ENCODE measurements around the gene NMRK2.
"Not testable (repeated sequence)": the region's sequence is repeated elsewhere in the genome, so short reads cannot be mapped to it uniquely, and the experiment has no call there.

Gene NMRK2, protein sequence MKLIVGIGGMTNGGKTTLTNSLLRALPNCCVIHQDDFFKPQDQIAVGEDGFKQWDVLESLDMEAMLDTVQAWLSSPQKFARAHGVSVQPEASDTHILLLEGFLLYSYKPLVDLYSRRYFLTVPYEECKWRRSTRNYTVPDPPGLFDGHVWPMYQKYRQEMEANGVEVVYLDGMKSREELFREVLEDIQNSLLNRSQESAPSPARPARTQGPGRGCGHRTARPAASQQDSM

GRCh38 chr19:3932931-3933810 lies at the start of gene NMRK2:
NMRK2 (plus strand) TSS chr19:3933069; CDS start chr19:3933672, 603 bp downstream.
- DNase-seq, result no peak

- no peak for DNase-seq
Observed at GRCh38 chr19:3890591-3890990, 42.3 kb upstream of the NMRK2 start.

GRCh38 chr19:3893509-3894179 lies 39.2 kb upstream of the NMRK2 start:
- no peak for DNase-seq

- not testable (repeated sequence) for DNase-seq
Observed at GRCh38 chr19:3894959-3895358, 37.9 kb upstream of the NMRK2 start.

DNA sequence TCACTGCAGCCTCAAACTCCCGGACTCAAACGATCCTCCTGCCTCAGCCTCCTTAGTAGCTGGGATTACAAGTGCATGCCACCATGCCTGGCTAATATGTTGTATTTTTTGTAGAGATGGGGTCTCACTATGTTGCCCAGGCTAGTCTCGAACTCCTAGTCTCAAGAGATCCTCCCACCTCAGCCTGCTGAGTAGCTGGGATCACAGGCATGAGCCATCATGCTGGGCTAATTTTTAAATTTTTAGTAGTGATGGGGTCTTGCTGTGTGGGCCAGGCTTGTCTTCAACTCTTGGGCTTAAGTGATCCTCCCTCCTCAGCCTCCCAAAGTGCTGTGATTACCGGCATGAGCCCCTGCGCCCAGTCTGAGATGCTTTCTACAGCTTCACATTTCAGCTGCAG lies 37.1 kb upstream of the NMRK2 start:
- no peak for DNase-seq

GRCh38 chr19:3897936-3898335 lies 34.9 kb upstream of the NMRK2 start:
- no peak for DNase-seq

DNA sequence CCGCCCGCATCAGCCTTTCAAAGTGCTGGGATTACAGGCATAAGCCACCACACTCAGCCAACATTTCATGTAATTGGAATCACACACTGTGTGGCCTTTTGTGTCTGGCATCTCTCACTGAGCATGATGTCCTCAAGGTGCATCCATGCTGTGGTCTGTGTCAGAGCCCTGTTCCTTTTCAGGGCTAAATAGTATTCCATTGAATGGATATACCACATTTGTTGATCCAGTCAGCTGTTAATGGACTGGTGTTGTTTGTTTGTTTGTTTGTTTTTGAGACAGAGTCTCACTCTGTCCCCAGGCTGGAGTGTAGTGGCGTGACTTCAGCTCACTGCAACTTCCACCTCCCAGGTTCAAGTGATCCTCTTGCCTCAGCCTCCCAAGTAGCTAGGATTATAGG lies 34.4 kb upstream of the NMRK2 start:
- DNase-seq, result no peak

- DNase-seq, result no peak
Observed at GRCh38 chr19:3899531-3900294, 33.2 kb upstream of the NMRK2 start.

GRCh38 chr19:3902317-3902973 lies 30.4 kb upstream of the NMRK2 start:
- DNase-seq, result no peak

GRCh38 chr19:3904233-3904632 lies 28.6 kb upstream of the NMRK2 start:
- DNase-seq, result no peak

DNA sequence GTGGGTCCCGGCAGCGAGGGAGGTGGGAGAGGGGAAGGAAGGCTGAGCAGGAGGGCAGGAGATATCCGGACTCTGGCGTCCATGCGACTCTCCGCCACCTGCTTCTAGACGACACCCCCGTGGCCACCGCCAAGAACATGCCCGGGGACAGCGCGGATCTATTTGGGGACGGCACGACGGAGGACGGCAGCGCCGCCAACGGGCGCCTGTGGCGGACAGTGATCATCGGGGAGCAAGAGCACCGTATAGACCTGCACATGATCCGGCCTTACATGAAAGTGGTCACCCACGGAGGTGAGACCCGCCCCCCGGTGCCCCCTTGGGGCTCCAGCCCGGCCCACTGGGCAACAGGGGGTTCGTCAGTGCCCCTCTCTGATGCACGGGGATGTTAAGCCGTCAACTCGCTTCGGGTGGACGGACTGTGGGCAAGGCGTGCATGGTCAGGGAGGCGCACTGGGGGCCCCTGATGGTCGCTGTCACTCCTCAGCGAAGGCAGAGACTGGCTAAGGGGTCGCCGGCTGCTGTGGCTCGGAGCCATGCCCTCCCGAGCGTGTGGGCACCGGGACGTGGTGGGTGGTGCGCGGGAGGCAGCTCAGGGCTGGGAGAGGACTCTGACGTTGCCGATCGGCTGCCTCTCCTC lies 25.1 kb upstream of the NMRK2 start:
- no peak for DNase-seq

DNA sequence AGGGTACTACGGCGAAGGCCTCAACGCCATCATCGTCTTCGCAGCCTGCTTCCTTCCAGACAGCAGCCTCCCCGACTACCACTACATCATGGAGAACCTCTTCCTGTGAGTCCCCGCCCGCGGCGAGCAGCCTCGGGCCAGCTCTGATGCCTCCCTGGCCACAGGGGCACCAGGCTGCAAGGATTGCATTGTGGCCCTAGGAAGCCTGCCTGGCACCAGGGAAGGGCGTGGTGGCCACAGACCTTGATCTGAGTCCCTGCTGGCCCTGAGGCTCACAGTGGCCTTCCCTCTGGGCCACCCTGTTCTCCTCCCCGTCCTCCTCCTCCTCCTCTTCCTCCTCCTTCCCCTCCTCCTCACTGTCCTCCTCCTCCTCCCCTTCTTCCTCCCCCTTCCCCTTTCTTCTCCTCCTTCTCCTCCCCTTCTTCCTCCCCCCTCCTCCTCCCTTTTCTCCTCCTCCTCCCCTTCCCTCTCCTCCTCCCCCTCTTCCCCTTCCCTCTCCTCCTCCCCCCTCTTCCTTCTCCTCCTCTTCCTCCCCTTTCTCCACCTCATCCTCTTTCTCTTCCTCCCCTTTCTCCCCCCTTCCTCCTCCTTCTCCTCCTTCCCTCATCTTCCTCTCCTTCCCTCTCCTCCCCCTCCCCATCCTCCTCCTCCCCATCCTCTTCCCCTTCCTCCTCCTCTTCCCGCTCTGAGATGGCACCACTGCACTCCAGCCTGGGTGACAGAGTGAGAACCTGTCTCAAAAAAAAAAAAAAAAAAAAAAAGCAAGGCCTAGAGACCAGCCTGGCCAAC lies 24.4 kb upstream of the NMRK2 start:
- DNase-seq, result no peak

DNA sequence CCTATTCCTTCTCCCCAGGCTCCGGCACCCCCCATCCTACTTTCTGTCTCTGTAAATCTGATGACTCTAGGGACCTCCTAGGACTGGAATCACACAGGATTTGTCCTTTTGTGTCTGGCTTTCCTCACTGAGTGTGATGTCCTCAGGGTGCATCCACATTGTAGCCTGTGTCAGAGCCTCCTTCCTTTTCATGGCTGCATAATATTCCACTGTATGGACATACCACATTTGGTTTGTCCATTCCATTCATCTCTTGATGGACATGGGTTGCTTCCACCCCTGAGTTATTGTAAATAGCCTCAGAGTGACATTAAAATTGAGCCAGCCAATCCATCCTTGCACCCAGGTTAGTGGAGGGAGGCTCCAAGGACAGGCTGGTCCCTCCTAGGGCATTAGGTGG lies 22.8 kb upstream of the NMRK2 start:
- no peak for DNase-seq

GRCh38 chr19:3914199-3914598 lies 18.7 kb upstream of the NMRK2 start:
- DNase-seq, result no peak

- DNase-seq, result no peak
Observed at GRCh38 chr19:3916033-3916432, 16.8 kb upstream of the NMRK2 start.

DNA sequence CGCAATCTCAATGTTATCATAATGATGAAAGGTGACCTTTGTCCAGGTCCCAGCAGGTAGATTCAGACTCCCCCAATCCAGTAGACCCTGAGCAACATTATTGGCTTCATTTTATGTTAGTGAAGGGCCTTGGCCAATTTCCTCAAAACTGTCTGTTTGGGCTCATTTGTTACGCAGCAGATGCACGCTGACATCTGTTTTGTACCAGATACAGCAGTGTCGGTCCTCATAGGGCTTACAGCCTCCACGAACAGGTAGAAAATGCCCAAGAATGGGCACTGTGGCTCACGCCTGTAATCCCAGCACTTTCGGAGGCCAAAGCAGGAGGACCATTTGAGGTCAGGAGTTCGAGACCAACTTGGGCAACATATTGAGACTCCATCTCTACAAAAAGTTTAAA lies 13.1 kb upstream of the NMRK2 start:
- no peak for DNase-seq

GRCh38 chr19:3923096-3923758 lies 9.6 kb upstream of the NMRK2 start:
- DNase-seq, result no peak

DNA sequence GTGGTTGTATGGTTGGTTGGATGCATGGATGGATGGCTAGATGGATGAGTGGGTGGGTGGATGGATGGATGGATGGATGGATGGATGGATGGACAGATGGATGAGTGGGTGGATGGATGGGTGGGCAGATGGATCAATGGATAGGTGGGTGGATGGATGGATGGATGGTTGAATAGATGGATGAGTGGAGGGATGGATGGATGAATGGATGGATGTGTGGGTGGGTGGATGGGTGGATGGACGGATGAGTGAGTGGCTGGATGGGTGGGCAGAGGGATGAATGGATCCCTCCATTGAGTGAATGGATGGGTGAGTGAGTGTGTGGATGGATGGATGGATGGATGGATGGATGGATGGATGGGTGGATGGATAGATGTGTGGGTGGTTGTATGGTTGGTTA lies 9.0 kb upstream of the NMRK2 start:
- DNase-seq, result no peak

DNA sequence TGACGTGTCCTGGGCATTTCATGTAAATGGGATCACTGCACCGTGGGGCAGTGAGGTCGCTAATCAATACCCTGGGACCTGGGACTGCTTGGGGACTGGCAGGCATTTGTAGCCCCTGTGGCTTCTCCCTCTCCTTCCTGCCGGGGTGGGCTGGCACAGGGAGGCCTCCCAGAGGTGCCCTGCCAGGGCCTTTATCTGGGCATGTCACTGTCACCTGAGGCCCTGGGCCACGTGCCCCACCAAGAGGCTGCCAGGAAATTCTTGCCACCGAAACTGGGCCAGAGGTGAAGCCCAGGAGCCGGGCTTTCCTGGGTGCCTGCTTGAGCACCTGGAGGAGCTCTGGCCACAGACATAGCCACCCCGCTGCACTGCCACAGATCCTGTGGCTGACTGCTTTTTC lies 1.8 kb upstream of the NMRK2 start:
- no peak for DNase-seq

All from activated CD4-positive, alpha-beta T cell treated with anti-CD3 and anti-CD28 coated beads, Interleukin-2, amount 50 U/mL, for 4 hours (primary cell).